Fibroblast of the aortic adventitia (primary cell): ENCODE data around the gene KCNJ14. TPM values are rescaled to one million over a fixed set of nuclear protein-coding genes. Genes with fewer than 3 reads are reported as not detected.
A peak's percentile ranks its signal among the peaks of the same experiment; 100 is the strongest.

Source experiments
- DNase-seq: peaks from one replicate; pipeline ENCODE4 v3.0.0-alpha.2; 2010; ENCODE audit warnings: low read depth
- H3K4me3 ChIP-seq: 2 replicates; pipeline ENCODE4 v1.5.1; 2011; ENCODE audit warnings: low read depth, mild to moderate bottlenecking, control low read depth, low read length, moderate library complexity
- total RNA-seq: library from RNA; depleted of rRNA; stranded (reverse); fragments of >200 nt; gene quantifications from 2 replicates; pipeline ENCODE4 v1.2.3, GENCODE V29; 2012; ENCODE audit warnings: low replicate concordance
- TF ChIP-seq, protein P1 (sequence below): IDR thresholded peaks from 2 replicates; pipeline ENCODE4 v1.5.1; 2011; ENCODE audit warnings: mild to moderate bottlenecking, low read length, control low read depth, inconsistent platforms; ENCODE audit not compliant: insufficient read depth

The KCNJ14 gene
- total RNA-seq, result 0.54 and 1.3 TPM in 2 replicates

DNA sequence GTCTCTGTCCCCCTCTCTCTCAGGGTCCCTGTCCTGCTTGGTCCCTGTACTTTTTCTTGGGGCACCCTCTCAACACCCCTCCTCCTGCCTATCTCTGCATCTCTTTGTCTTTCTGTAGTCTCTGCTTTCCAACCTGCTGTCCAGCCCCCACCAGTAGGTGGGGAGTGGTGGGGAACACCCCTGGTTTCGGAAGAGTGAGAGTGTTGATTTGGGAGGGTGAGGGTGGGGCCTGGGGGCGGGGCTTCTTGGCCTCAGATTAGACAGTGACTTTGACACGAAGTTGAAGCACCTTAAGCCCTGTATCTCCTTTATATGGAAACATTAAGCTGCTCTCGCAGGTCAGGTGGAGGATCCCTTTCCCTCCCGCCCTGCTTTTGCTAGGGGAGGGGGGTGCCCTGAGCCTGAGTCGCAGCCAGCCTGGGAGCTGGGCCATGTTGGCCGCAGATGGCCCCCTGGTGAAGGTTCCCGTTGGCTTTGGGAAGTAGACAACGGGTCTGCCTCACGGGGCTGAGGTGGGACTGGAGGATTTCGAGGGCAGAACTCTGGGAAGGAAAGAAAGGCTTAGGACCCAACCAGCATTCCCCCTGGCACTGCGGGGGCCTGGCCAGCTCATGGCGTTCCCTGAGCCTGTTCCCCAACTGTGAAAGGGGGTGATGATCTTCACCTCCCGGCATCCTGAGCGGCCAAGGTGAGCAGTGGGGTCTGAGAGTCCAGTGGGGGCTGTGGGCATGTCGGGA is at the start of gene KCNJ14:
KCNJ14 (plus strand) TSS at position 404 of the 737 bp plus-strand sequence. CDS start 6,151 bp downstream, outside the sequence.
- DNase-seq, result no peak
- H3K4me3 ChIP-seq, result no peak within 1 kb of the TSS

DNA sequence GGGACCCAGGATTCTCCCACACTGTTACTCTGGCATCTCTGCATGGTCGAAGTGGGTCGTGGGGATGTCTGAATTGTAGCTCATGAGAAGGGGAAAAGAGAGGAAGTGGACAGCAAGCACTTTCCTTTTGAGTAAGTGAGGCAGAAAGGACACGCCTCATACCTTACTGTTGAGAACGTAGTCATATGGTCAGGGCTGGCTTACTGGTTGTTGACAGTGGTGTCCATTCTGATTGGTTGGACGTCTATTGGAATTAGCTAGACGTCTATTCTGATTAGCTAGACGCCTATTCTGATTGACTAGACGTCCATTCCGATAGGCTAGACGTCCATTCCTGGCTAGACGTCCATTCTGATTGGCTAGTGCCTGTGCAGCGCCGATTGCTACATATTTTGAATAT is 49.5 kb upstream of the KCNJ14 start:
- no peak for DNase-seq
- TF ChIP-seq, protein P1, sequence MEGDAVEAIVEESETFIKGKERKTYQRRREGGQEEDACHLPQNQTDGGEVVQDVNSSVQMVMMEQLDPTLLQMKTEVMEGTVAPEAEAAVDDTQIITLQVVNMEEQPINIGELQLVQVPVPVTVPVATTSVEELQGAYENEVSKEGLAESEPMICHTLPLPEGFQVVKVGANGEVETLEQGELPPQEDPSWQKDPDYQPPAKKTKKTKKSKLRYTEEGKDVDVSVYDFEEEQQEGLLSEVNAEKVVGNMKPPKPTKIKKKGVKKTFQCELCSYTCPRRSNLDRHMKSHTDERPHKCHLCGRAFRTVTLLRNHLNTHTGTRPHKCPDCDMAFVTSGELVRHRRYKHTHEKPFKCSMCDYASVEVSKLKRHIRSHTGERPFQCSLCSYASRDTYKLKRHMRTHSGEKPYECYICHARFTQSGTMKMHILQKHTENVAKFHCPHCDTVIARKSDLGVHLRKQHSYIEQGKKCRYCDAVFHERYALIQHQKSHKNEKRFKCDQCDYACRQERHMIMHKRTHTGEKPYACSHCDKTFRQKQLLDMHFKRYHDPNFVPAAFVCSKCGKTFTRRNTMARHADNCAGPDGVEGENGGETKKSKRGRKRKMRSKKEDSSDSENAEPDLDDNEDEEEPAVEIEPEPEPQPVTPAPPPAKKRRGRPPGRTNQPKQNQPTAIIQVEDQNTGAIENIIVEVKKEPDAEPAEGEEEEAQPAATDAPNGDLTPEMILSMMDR, result no peak
- H3K4me3 ChIP-seq, result no peak overlapping the region

More for the DNA sequence above, at the start of gene KCNJ14:
- TF ChIP-seq, protein P1, result no peak

DNA sequence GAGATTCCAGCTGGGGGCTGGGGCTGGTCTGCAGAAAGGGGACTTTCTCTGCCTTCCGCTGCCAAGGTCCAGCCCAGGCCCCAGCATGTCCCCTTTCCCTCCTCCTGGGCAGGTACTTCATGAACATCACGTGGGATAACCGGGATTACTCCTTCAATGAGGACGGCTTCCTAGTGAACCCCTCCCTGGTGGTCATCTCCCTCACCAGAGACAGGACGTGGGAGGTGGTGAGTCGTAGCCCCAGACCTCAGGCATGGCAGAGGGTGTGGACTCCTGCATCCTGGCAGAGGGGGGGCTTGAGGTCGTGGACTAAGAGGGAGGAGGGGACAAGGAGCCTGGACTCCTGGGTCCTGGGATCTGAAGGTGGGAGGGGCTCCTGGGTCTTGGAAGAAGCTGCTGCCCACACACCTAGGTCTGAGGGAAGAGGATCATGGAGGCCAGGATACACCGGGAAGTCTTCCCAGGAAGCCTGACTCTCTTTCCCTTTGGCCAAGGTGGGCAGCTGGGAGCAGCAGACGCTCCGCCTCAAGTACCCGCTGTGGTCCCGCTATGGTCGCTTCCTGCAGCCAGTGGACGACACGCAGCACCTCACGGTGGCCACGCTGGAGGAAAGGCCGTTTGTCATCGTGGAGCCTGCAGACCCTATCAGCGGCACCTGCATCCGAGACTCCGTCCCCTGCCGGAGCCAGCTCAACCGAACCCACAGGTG is 41.3 kb upstream of the KCNJ14 start:
- TF ChIP-seq, protein P1, result no peak
- H3K4me3 ChIP-seq, result no peak overlapping the region
- DNase-seq, result peak; percentile 46

DNA sequence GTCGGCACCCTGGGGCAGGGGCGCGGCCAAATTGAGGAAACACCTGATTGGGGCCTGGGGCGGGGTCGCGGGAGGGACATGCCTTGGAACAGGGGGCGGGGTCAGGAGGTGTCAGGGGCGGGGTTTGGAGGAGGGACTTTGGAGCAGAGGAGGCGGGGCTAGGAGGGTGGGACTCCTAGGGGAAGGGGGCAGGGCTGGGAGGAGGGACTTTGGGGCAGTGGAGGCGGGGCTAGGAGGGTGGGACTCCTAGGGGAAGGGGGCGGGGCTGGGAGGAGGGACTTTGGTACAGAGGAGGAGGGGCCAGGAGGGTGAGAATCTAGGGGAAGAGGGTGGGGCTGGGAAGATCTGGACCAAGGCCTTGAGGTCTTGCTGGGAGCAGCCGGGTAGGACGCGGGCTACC is 40.0 kb upstream of the KCNJ14 start:
- no peak overlapping the region for H3K4me3 ChIP-seq
- peak; percentile 26 for DNase-seq

DNA sequence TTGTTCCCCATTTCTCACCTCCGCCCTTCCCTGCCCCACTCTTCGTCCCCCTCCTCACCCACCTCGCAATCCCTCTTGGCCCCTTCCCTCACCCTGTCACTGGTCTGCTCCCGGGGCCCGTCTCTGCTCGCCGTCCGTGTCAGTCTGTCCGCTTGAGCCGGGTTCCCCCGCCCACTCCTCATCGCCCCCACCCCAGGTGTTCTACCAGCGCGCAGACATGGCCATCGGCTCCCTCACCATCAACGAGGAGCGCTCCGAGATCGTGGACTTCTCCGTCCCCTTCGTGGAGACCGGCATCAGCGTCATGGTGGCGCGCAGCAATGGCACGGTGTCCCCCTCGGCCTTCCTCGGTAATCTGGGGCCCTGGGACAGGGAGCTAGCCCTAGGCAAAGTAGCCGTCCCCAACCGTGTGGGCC is 39.6 kb upstream of the KCNJ14 start:
- TF ChIP-seq, protein P1, result no peak
- no peak overlapping the region for H3K4me3 ChIP-seq
- no peak for DNase-seq

More for the DNA sequence above, 40.0 kb upstream of the KCNJ14 start:
- TF ChIP-seq, protein P1, result no peak

DNA sequence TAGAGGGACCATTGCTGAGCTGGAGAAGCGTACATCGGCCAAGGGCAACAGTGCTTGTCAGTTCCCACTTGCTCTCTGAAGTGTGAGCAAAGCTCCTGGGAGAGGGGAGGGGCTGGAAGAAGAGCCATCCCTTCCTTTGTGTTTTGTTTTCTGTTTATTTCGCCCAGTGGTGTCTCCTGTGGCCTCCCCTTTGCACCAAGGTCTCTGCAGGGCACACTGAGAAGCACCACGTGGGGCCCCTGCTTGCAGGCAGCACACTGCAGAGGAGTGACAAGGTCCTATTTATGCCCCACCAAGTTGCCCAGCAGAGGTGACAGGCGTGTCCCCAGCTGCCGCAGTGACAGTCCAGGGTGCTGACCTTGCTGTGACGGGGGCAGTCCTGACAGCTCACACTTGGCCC is 38.0 kb upstream of the KCNJ14 start:
- TF ChIP-seq, protein P1, result no peak
- DNase-seq, result no peak
- H3K4me3 ChIP-seq, result no peak overlapping the region
